Body of pancreas (tissue), 4 donors: ENCODE data around the gene PPARGC1A. TPM values are rescaled to one million over a fixed set of nuclear protein-coding genes. Genes with fewer than 3 reads are reported as not detected.
A peak's percentile ranks its signal among the peaks of the same experiment; 100 is the strongest.

ENCODE experiments used
- ATAC-seq: fragments of 150-250 bp; one replicate; pipeline ENCODE4 v1.9.1; 2016
- DNase-seq, 4 donors: peaks; one replicate each; pipeline ENCODE4 v3.0.0-alpha.2; 2019
- H3K27ac ChIP-seq, 4 donors: fragments of 200-600 bp; sonication (generic); 1 replicate in 3 of 4; 2 replicates in 1 of 4; pipeline versions ENCODE4 v1.5.1 to v1.6.1; 2016 to 2019; ENCODE audit warnings: mild to moderate bottlenecking in 1 of 4, mixed read lengths in 1 of 4, moderate library complexity in 1 of 4
- H3K27me3 ChIP-seq, 2 donors: fragments of 200-600 bp; sonication (generic); one replicate each; pipeline ENCODE4 v1.6.0; 2016; ENCODE audit warnings: mild to moderate bottlenecking in 1 of 2
- H3K36me3 ChIP-seq, 2 donors: fragments of 200-600 bp; sonication (generic); replicated peaks in 1 of 2; 2 replicates each; pipeline ENCODE4 v1.5.1; 2016; ENCODE audit warnings: low read depth in 2 of 2; ENCODE audit not compliant: insufficient read depth in 1 of 2
- H3K4me1 ChIP-seq: fragments of 200-600 bp; sonication (generic); one replicate; pipeline ENCODE4 v1.6.0; 2016
- H3K4me3 ChIP-seq, 2 donors: fragments of 200-600 bp; sonication (generic); 1 replicate in 1 of 2; 2 replicates in 1 of 2; pipeline ENCODE4 v1.5.1; 2016 to 2019
- H3K9me3 ChIP-seq, 3 donors: fragments of 200-600 bp; sonication (generic); 1 replicate in 2 of 3; 2 replicates in 1 of 3; pipeline ENCODE4 v1.5.1; 2016
- CTCF ChIP-seq, 7 experiments: fragments of 450-650 bp in 4 of 7; fragments of 200-600 bp in 3 of 7; sonication (generic) in 3 of 7; IDR thresholded peaks; one replicate each; pipeline ENCODE4 v1.5.1; 2016 to 2019; ENCODE audit warnings: antibody characterized with exemption in 7 of 7
- POLR2A ChIP-seq, 3 donors: fragments of 450-650 bp; IDR thresholded peaks; one replicate each; pipeline ENCODE4 v1.6.1; 2016; ENCODE audit warnings: antibody characterized with exemption in 3 of 3, mild to moderate bottlenecking in 2 of 3
- WGBS, 2 donors: methylation state at CpG; one replicate each; pipeline ENCODE4 v1.1.5; 2017; 5-methylcytosine and 5-hydroxymethylcytosine counted together
- intact Hi-C: fragments of 100-400 bp; cut with DNase I; formaldehyde crosslinking; loops from one replicate; pipeline ENCODE4 v1.15.1; 2023
- total RNA-seq, 2 donors: library from RNA; depleted of rRNA; stranded (reverse); fragments of >200 nt; gene quantifications; one replicate each; pipeline ENCODE4 v1.1.0, GENCODE V29; 2016

PPARGC1A gene
- total RNA-seq, 2 donors from 2014 or later: 8.0 to 44.8 TPM

- no peak overlapping the region for H3K27ac ChIP-seq
- H3K36me3 ChIP-seq: no peaks in the 10 kb centered on the region
- WGBS, 2 donors: 38 to 47% methylated on average over 6 of the region's 6 CpGs
- no peaks in the 10 kb centered on the region for H3K9me3 ChIP-seq
- no peaks in the 10 kb centered on the region for H3K4me1 ChIP-seq
- ATAC-seq (no peak), DNase-seq (no peak)
- no peaks in the 10 kb centered on the region for H3K27me3 ChIP-seq
- TF ChIP-seq CTCF (IDR thresholded peaks at IDR 0.05) (no peak), POLR2A (IDR thresholded peaks at IDR 0.05) (no peak)
- no peak overlapping the region for H3K4me3 ChIP-seq
- intact Hi-C loops: no loop called here
Observed at GRCh38 chr4:23782778-23783437, 106.9 kb downstream of the PPARGC1A start.

GRCh38 chr4:23779839-23780238 lies 110.0 kb downstream of the PPARGC1A start:
- Histone ChIP-seq H3K27ac (no peak overlapping the region), H3K4me1 (no peaks in the 10 kb centered on the region), H3K4me3 (no peak overlapping the region), H3K9me3 (no peaks in the 10 kb centered on the region), H3K27me3 (no peaks in the 10 kb centered on the region), H3K36me3 (no peaks in the 10 kb centered on the region)
- no peak for ATAC-seq
- intact Hi-C loops: no loop called here
- TF ChIP-seq CTCF (IDR thresholded peaks at IDR 0.05) (no peak), POLR2A (IDR thresholded peaks at IDR 0.05) (no peak)
- WGBS, 2 donors: 61 to 65% methylated on average over 7 of the region's 7 CpGs
- DNase-seq: peak in 1 of 4 donors; percentile 5

GRCh38 chr4:23779422-23779821 lies 110.4 kb downstream of the PPARGC1A start:
- intact Hi-C loops: no loop called here
- TF ChIP-seq POLR2A (IDR thresholded peaks at IDR 0.05): no peak
- no peak for TF ChIP-seq CTCF (IDR thresholded peaks at IDR 0.05)
- Histone ChIP-seq H3K27me3 (no peaks in the 10 kb centered on the region), H3K36me3 (no peaks in the 10 kb centered on the region), H3K27ac (no peak overlapping the region), H3K4me3 (no peak overlapping the region), H3K4me1 (no peaks in the 10 kb centered on the region), H3K9me3 (no peaks in the 10 kb centered on the region)
- no peak for ATAC-seq
- DNase-seq: no peak
- WGBS, 2 donors: 50 to 61% methylated on average over 5 to 6 of the region's 6 CpGs

- Histone ChIP-seq H3K4me1 (no peaks in the 10 kb centered on the region), H3K36me3 (no peaks in the 10 kb centered on the region), H3K9me3 (no peaks in the 10 kb centered on the region), H3K4me3 (no peak overlapping the region), H3K27ac (no peak overlapping the region), H3K27me3 (no peaks in the 10 kb centered on the region)
- DNase-seq (peak in 3 of 4 donors; percentile 11 to 19 (median 15)), ATAC-seq (peak; percentile 52)
- intact Hi-C loops: no loop called here
- TF ChIP-seq CTCF (IDR thresholded peaks at IDR 0.05) (peak in 4 of 7 experiments; percentile 21 to 30 (median 24)), POLR2A (IDR thresholded peaks at IDR 0.05) (no peak)
Observed at GRCh38 chr4:23775694-23776093, 114.2 kb downstream of the PPARGC1A start.

- WGBS, 2 donors: 51 to 58% methylated on average over 5 of the region's 5 CpGs
- Histone ChIP-seq H3K36me3 (no peaks in the 10 kb centered on the region), H3K4me1 (no peaks in the 10 kb centered on the region), H3K27me3 (no peaks in the 10 kb centered on the region), H3K4me3 (no peak overlapping the region), H3K9me3 (no peaks in the 10 kb centered on the region), H3K27ac (no peak overlapping the region)
- intact Hi-C loops: no loop called here
- TF ChIP-seq POLR2A (IDR thresholded peaks at IDR 0.05): no peak
- no peak for TF ChIP-seq CTCF (IDR thresholded peaks at IDR 0.05)
- DNase-seq (no peak), ATAC-seq (no peak)
Observed at GRCh38 chr4:23774909-23775308, 114.9 kb downstream of the PPARGC1A start.
